Endothelial cell of umbilical vein (primary cell): ENCODE data around the gene GTF2H4.

Experiments
- CTCF ChIP-seq, 2 donors: IDR thresholded peaks; 1 replicate in 1 of 2; 2 replicates in 1 of 2; pipeline ENCODE4 v1.5.1; 2011; ENCODE audit warnings: low read length in 2 of 2, mild to moderate bottlenecking in 2 of 2, moderate library complexity in 2 of 2, control low read depth in 1 of 2, inconsistent platforms in 1 of 2, low read depth in 1 of 2; ENCODE audit not compliant: insufficient read depth in 1 of 2; ENCODE audit errors: extremely low read depth in 1 of 2
- EZH2 ChIP-seq: IDR thresholded peaks from 2 replicates; pipeline ENCODE4 v1.6.1; 2012; ENCODE audit warnings: borderline replicate concordance, low read depth, mild to moderate bottlenecking, moderate library complexity, low read length, inconsistent platforms; ENCODE audit not compliant: severe bottlenecking
- FOS ChIP-seq: IDR thresholded peaks from 2 replicates; pipeline ENCODE4 v1.6.1; 2011; ENCODE audit warnings: mild to moderate bottlenecking, low read length, moderate library complexity, borderline replicate concordance; ENCODE audit not compliant: insufficient read depth
- MAX ChIP-seq: IDR thresholded peaks from 2 replicates; pipeline ENCODE4 v1.6.1; 2011; ENCODE audit not compliant: insufficient read depth, insufficient read length
- MYC ChIP-seq: IDR thresholded peaks from one replicate; pipeline ENCODE4 v1.6.1; 2011; ENCODE audit warnings: mild to moderate bottlenecking, low read depth, low read length
- POLR2A ChIP-seq: IDR thresholded peaks from 2 replicates; pipeline ENCODE4 v1.6.1; 2012; ENCODE audit warnings: low read depth, mild to moderate bottlenecking, control low read depth, low read length
- POLR2AphosphoS5 ChIP-seq: IDR thresholded peaks from 2 replicates; pipeline ENCODE4 v1.6.1; 2012; ENCODE audit warnings: low read depth, mild to moderate bottlenecking, control low read depth, low read length, moderate library complexity; ENCODE audit not compliant: insufficient read depth

GRCh38 chr6:30884521-30885480, 23.2 kb upstream of the GTF2H4 start:
- TF ChIP-seq FOS (no peak), CTCF (IDR thresholded peaks at IDR 0.05; ENCODE audit: extremely low read depth in 1 of 2, insufficient read depth in 1 of 2, low read depth in 1 of 2, low read length in 2 of 2) (no peak), POLR2AphosphoS5 (no peak), EZH2 (no peak), POLR2A (no peak), MAX (no peak), MYC (no peak)
